ENCODE results near the gene LCN12.

Gene LCN12

DNA sequence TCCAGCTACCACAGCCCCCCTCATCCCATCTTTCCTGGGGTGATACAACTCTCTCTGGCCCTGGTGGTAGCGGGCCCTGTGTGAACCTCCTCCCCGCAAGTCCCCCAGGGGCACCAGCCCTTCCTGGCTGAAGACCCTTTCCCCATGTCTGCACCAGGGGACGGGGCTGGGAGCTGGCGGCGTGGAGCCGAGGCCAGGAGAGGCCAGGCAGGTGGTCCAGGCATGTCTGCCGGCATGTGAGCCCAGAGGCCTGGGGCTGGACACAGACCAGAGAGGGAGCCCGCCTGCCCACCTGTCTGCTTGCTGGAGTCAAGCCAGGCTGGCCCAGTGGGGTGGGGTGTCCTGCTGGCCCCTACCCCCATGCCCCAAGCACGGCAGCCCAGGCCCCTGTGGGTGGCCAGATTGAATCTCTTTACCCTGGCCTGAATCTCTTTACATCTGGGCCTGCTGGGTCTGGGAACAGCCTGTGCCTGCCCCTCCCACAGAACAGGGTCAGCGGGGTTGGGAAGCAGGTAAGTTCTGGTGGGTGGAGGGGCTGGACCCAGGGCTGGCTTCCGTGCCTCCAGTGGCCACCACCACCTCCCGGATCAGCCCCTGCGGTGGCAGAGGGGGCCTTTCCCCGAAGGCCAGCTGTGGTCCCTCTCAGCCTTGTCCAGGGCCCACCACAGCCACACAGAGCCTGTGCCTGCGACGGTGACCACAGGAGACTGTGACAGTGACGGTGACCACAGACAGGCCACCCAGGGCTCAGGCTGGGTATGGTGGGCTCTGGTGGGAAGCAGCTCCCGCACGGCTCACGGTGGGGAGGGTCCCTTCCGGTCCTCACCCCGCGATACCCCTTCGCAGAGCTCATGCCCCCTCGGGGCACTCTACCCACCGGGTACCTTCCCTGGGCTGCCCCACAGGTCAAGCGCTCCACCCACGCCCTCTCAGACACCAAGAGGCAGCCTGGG is 7.1 kb downstream of the LCN12 start:
- no peak for DNase-seq

DNA sequence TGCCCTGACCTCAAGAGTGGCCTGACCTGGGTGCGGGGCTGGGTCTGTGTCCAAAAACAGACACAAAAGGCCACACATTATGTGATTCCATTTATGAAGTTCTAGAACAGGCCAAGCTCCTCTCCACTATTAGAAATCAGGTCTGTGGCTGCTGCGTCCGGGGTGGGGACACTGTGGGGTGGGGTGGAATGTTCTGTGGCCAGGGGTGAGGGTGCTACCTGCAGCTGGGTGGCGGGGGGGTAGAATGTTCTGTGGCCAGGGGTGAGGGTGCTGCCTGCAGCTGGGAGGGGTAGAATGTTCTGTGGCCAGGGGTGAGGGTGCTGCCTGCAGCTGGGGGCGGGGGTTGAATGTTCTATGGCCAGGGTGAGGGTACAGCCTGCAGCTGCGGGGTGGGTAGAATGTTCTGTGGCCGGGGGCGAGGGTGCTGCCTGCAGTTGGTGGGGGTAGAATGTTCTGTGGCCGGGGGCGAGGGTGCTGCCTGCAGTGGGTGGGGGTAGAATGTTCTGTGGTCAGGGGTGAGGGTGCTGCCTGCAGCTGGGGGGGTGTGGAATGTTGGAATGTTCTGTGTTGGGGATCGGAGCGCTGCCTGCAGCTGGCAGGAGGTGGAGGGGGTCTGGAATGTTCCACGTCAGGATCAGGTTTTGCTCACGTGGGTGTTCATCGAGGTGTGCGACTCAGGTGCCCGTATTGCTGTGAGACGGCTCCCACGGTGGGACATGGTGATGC is 8.3 kb downstream of the LCN12 start:
- DNase-seq = no peak

DNA sequence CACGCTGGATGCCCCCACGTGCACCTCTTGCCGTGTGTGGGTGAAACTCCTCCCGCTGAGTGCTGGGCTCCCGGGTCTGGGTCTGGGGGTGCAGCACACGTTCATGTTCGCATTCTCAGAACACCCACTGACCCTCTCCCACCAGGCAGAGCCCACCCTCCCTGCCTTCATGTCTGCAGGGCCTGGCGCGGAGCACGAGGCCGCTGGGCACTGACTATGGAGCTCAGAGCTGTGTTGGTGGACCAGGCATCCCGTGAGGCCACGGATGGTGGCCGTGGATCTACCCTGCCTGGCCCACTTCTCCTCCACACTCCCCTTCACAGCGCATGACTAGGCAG is 8.8 kb downstream of the LCN12 start:
- DNase-seq = no peak

- no peak for DNase-seq
Observed at GRCh38 chr9:136961279-136962065, 9.4 kb downstream of the LCN12 start.

DNA sequence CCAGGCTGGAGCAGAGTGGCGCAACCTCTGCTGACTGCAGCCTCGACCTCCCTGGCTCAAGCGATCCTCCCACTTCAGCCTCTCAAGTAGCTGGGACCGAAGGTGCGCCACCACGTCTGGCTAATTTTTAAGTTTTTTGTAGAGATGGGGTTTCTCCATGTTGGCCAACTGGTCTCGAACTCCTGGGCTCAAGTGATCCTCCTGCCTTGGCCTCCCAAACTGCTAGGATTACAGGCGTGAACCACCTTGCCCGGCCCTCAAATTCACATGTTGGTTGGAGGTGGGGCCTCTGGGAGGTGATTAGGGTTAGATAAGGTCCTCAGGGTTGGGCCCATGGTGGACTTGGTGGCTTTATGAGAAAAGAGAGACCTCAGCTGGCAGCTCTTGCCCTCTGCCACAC is 10.1 kb downstream of the LCN12 start:
- DNase-seq = no peak

- no peak for DNase-seq
Observed at GRCh38 chr9:136962701-136963248, 10.7 kb downstream of the LCN12 start.

GRCh38 chr9:136963341-136963740 is 11.3 kb downstream of the LCN12 start:
- DNase-seq = no peak

- no peak for DNase-seq
Observed at GRCh38 chr9:136963751-136964150, 11.7 kb downstream of the LCN12 start.

DNA sequence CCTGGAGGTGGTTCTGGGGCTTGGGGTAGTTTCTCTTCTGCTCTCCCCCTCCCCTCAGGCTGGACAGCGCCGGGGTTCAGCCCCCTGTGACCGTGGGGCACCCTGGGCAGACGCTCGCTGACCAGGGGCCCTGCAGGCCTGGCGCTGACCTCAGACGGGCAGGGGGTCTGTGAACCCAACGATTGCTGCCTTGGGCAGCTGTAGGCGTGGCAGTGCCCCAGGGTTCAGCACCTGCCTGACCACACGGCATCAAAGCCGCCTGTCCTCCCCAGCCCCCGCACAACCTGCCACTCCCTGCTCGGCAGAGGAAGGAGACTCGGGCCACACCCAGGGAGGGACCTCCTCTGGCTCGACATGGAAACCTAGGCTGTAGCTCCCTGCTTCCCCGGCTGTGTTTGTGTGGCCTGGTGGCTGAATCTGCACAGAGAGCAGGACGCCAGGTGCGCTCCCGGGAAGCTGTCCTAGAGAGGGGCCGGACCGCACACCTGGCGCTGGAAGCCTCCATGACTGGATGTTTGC is 12.2 kb downstream of the LCN12 start:
- DNase-seq = no peak

GRCh38 chr9:136964833-136965422 is 12.9 kb downstream of the LCN12 start:
- DNase-seq = no peak

GRCh38 chr9:136965771-136966484 is 13.9 kb downstream of the LCN12 start:
- DNase-seq = no peak

DNA sequence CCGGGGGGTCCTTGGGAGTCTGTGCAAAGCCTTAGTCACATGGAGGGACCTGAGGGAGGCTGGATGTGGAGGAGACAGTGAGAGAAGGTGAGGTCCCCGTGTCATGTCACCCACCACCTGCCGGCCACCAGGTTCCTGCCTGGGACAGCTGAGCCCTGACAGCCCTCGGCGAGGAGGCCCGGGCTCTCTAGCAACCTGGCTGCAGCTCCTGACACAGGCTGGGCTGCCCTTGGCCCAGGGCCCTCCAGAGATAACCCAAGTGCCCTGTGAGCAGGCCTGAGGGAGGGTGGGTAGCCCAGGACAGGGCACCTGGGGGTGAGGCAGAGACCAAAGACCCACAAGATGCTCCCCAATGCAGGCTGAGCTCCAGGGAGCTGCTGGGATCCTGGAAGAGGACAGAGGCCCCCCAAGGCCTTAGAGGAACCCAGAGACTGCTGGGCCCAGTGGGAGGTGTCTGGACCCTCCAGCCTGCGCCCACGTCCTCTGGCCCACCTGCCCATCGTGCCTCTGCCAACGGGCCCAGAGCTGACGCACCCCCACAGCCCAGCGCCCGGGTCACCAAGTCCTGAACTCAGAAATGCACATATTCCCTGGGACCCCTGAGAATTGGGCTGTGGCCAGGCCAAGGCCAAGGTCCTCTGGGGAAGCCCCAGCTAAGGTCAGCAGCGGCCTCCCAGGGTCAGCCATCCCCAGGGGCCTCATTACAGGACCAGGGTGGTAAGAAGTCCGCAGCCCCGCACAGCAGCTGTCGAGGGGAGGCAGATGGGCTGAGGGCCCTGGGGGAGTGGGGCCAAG is 16.5 kb downstream of the LCN12 start:
- no peak for DNase-seq

DNA sequence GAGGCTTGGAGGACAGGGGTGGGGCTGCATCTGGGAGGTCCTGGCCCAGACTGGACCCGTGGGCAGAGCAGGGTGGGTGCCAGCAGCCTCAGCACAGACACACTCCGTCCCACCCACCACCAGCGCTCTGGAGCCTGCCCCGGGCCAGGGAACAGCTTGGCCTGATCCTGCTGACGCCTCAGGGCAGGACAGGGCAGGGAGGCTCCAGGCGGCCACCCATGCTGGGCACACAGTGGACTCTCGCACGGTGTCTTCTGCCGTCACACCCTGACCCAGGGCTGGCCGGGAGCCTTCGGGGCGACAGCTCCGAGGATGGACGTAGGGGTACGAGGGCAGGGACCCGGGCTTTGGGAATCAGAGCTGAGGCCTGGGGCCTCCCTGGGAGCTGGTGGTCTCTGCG is 17.1 kb downstream of the LCN12 start:
- no peak for DNase-seq

DNA sequence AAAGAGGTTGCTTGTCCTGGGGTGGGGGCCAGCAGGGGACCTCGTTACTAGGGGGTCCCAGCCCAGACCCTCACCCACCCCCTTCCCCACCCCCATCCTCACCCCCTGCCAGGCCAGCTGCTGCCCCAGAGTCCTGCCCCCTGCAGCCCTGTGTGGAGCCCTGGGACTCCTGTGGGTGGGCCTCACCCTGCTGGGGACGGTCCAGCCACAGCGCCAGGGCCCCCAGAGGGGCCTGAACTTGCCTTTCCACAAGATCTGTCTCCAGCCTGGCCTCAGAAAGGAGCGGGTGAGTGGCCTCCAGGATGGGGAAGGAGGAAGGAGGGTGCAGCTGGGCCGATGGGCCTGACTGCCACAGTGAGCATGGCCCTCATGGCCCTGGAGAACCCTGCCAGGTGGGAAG is 17.7 kb downstream of the LCN12 start:
- no peak for DNase-seq

- DNase-seq = no peak
Observed at GRCh38 chr9:136970361-136970760, 18.3 kb downstream of the LCN12 start.

DNA sequence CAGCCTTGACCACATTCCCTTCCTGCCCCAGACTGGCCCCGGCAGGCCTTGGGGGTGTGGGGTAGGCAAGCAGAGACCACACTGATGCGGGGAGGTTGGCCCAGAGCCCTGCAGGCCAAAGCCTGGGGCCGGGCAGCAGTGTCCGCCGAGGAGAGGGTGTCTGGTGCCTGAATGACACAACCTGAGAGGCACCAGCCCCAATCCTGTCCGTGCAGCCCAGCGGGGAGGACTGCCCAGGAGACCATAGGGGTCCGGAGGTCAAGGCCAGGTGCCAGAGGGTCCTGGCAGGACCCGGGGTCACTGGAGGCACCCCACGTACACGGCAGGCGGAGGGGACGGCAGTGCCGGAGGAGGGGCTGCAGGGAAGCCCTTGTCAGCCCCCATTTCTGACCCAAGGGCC is 19.7 kb downstream of the LCN12 start:
- DNase-seq = no peak

DNA sequence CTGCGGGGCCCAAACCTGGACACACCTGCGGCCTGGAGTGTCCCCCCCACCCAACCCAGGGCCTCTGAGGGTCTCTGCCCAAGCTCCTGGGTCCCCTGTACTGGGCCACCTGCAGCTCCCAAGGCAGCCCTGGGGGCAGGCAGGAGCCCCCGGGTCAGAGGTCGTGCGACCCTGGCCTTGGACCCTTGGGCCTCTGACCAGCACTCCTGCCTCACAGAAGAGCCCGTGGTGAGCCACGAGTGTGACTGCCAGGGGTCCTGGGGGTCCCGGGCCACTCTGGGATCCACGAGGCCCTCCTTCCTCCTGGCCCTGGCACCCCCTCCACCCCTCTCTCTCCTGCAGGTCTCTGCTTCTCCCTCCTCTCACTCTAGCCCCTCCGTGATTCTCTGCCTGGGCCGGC is 20.3 kb downstream of the LCN12 start:
- DNase-seq = no peak

DNA sequence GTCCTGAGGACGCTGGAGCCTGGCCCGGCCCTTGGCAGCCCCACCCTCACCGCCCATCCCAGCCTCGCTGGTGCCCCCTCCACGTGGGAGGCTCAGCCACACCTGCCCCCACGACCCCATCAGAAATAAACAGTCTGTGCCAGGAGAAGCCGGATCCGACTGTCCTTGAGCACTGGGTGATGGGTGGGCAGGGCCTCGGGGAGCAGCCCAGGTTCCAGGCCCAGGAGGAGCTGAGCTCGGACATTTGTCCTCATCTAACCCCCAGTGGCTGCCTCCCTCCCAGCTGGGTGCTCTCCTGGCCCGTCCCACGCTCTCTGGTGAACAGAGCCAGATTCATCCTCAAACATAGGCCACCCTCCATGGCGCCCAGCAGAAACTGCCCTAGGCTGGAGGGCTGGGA is 20.7 kb downstream of the LCN12 start:
- DNase-seq = no peak

GRCh38 chr9:136973618-136974617 is 21.8 kb downstream of the LCN12 start:
- no peak for DNase-seq

All from NCI-H2171 treated with DMSO at 0.1 percent for 48 hours (cell line).